Measurements from ENCODE around the gene FRMD4B.
"Not testable (repeated sequence)": the region's sequence is repeated elsewhere in the genome, so short reads cannot be mapped to it uniquely, and the experiment has no call there.

Gene FRMD4B

GRCh38 chr3:69240651-69241568 is 145.0 kb downstream of the FRMD4B start:
- no peak for DNase-seq (ENCODE audit: low spot score)

GRCh38 chr3:69239063-69239462 is 146.8 kb downstream of the FRMD4B start:
- no peak for DNase-seq (ENCODE audit: low spot score)

GRCh38 chr3:69236812-69237707 is 148.8 kb downstream of the FRMD4B start:
- DNase-seq (ENCODE audit: low spot score): no peak

- DNase-seq (ENCODE audit: low spot score): no peak
Observed at GRCh38 chr3:69235882-69236281, 150.0 kb downstream of the FRMD4B start.

- DNase-seq (ENCODE audit: low spot score): not testable (repeated sequence)
Observed at GRCh38 chr3:69235227-69235626, 150.7 kb downstream of the FRMD4B start.

GRCh38 chr3:69232482-69232881 is 153.4 kb downstream of the FRMD4B start:
- DNase-seq (ENCODE audit: low spot score): no peak

- DNase-seq (ENCODE audit: low spot score): no peak
Observed at GRCh38 chr3:69231929-69232440, 153.9 kb downstream of the FRMD4B start.

- DNase-seq (ENCODE audit: low spot score): no peak
Observed at GRCh38 chr3:69226071-69226470, 159.8 kb downstream of the FRMD4B start.

GRCh38 chr3:69219101-69219708 is 166.7 kb downstream of the FRMD4B start:
- DNase-seq (ENCODE audit: low spot score): no peak

- no peak for DNase-seq (ENCODE audit: low spot score)
Observed at GRCh38 chr3:69218079-69218478, 167.8 kb downstream of the FRMD4B start.

- DNase-seq (ENCODE audit: low spot score): no peak
Observed at GRCh38 chr3:69216981-69217380, 168.9 kb downstream of the FRMD4B start.

GRCh38 chr3:69214241-69214640 is 171.6 kb downstream of the FRMD4B start:
- no peak for DNase-seq (ENCODE audit: low spot score)

GRCh38 chr3:69212411-69213160 is 173.3 kb downstream of the FRMD4B start:
- DNase-seq (ENCODE audit: low spot score): no peak

GRCh38 chr3:69210068-69210730 is 175.7 kb downstream of the FRMD4B start:
- DNase-seq (ENCODE audit: low spot score): no peak

- no peak for DNase-seq (ENCODE audit: low spot score)
Observed at GRCh38 chr3:69209413-69209812, 176.5 kb downstream of the FRMD4B start.

- DNase-seq (ENCODE audit: low spot score): no peak
Observed at GRCh38 chr3:69207031-69207430, 178.9 kb downstream of the FRMD4B start.

GRCh38 chr3:69205385-69205784 is 180.5 kb downstream of the FRMD4B start:
- no peak for DNase-seq (ENCODE audit: low spot score)

- no peak for DNase-seq (ENCODE audit: low spot score)
Observed at GRCh38 chr3:69204315-69204957, 181.5 kb downstream of the FRMD4B start.

GRCh38 chr3:69203631-69204314 is 182.1 kb downstream of the FRMD4B start:
- no peak for DNase-seq (ENCODE audit: low spot score)

- DNase-seq (ENCODE audit: low spot score): no peak
Observed at GRCh38 chr3:69201658-69202057, 184.2 kb downstream of the FRMD4B start.
